ENCODE results near the gene CDC42EP1. TPM values are rescaled to one million over a fixed set of nuclear protein-coding genes. Genes with fewer than 3 reads are reported as not detected.

The CDC42EP1 gene
- total and polyA plus RNA-seq, 8 donors: 30.8 to 84.3 (median 49.8) TPM

DNA sequence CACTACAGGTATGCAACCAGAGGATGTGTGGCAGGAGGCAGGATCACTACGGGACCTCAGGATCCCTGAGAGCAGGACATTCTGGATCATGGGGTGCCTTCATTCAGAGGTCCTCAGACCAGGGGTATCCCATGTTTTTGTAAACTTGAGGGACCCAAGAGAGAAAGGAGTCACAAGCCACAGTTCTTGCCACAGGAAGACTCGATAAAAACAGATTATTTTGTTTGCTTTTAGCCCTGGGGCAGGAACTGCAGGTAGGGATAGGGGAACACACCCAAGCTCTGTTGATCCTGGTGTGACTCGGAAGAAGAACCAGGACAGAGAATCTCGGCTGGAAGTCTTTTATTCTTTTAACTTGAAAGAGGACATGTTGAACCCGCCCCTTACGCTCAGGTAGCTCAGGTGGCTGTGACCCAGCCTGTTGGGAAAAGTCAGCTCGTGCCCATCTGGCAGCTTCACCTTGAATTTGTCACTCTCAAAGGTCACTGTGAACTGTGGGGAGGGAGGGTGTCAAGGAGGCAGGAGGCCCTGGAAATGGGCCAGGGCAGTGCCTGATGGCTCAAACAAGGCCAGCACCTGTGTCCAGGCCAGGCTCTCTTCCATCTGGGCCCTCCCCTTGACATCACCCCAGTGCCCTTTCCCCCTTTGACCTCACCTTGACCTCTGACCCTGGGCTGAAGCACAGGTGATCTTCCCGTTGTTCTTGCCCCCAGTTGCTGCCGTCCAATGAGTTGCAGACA, 9.8 kb downstream of the CDC42EP1 start:
- H3K4me3 ChIP-seq: no peak overlapping the region
- peak overlapping the region; percentile 37 to 65 for H3K27ac ChIP-seq
- H3K36me3 ChIP-seq: peaks cover 0 to 32% of the 10 kb centered on the region in 2 donors
- peaks cover 0 to 11% of the 10 kb centered on the region in 2 donors for H3K27me3 ChIP-seq
- H3K9me3 ChIP-seq: no peaks in the 10 kb centered on the region
- DNase-seq (no peak), ATAC-seq (peak; percentile 13)
- intact Hi-C loops (cut with DNase I): no loop called here
- TF ChIP-seq, protein P1, sequence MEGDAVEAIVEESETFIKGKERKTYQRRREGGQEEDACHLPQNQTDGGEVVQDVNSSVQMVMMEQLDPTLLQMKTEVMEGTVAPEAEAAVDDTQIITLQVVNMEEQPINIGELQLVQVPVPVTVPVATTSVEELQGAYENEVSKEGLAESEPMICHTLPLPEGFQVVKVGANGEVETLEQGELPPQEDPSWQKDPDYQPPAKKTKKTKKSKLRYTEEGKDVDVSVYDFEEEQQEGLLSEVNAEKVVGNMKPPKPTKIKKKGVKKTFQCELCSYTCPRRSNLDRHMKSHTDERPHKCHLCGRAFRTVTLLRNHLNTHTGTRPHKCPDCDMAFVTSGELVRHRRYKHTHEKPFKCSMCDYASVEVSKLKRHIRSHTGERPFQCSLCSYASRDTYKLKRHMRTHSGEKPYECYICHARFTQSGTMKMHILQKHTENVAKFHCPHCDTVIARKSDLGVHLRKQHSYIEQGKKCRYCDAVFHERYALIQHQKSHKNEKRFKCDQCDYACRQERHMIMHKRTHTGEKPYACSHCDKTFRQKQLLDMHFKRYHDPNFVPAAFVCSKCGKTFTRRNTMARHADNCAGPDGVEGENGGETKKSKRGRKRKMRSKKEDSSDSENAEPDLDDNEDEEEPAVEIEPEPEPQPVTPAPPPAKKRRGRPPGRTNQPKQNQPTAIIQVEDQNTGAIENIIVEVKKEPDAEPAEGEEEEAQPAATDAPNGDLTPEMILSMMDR (IDR thresholded peaks at IDR 0.05): no peak
- H3K4me1 ChIP-seq: peaks cover 31 to 52% of the 10 kb centered on the region in 2 donors

DNA sequence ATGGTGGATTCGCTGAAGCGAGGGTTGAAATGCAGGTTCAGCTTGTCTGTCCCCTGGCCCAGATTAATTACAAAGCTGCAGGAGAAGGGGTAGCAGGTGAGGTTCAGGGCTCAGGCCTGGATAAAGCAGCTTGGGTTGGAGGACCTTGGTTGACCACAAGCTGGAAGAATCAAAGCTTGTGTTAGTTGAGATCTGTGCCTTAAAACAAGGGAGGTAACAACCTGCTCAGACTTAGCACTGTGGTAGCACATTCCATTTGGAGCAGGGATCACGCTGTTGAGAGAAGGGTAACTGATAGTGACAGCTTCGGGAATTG, 10.3 kb downstream of the CDC42EP1 start:
- ATAC-seq (no peak), DNase-seq (no peak)
- peaks cover 30 to 49% of the 10 kb centered on the region in 2 donors for H3K4me1 ChIP-seq
- peak overlapping the region in 1 of 2 donors; percentile 65 for H3K27ac ChIP-seq
- peaks cover 0 to 10% of the 10 kb centered on the region in 2 donors for H3K27me3 ChIP-seq
- peaks cover 0 to 32% of the 10 kb centered on the region in 2 donors for H3K36me3 ChIP-seq
- H3K4me3 ChIP-seq: no peak overlapping the region
- no peaks in the 10 kb centered on the region for H3K9me3 ChIP-seq
- TF ChIP-seq, protein P1 (IDR thresholded peaks at IDR 0.05): no peak
- intact Hi-C loops (cut with DNase I): no loop called here

DNA sequence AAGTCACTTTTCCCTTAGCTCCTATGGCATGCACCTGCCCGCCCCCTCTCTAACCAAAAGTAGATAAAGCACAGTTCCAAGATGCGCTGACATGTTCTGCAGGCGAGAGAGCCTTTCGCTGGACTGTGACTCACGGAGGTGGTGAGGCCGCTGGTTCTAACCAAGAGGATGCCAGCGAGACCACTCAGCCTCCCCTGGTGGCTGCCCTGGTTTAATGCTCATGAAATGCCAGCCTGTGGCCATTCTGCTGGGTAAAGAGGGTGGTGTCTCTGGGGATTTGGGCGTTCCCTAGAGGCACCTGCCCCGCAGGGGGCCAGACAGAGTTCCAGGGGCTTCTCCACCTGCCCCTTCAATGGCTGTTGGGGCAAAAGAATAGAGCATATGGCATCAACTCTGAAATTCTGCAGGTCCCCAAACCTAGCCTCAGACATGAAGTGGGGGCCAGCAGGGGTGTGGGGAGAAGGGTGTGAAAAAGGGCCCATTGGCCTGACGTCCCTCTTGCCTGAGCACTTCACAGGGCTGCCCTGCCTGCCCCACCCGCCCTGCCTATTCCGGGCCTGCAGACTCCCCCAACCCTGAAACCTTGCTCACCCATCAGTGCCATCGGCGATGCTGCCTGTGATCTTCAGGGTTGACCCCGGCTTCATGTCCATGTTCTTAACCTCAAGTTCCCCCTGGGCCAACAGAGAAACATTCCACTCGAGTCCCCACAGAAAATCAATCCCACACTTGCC, 11.1 kb downstream of the CDC42EP1 start:
- intact Hi-C loops (cut with DNase I): no loop called here
- Histone ChIP-seq H3K36me3 (peaks cover 0 to 24% of the 10 kb centered on the region in 2 donors), H3K9me3 (no peaks in the 10 kb centered on the region)

DNA sequence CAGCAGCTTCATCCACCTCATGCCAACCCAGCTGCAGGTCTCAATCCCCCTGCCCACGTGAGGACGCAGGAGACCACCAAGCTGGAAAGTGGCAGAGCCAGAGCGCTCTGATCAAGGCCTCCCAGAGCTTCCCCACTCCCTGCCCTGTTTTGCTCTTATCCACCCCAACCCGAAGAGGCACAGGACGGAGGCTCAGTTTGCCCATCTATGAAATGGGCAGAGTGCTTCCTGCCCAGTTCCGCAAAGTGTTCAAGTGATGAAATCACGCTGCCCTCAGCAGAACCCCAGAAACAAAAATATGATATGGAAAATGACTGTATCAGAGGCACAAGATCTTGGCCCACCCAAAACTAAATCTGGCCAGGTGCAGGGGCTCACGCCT, 11.7 kb downstream of the CDC42EP1 start:
- ATAC-seq (no peak), DNase-seq (no peak)
- H3K27me3 ChIP-seq: no peaks in the 10 kb centered on the region
- H3K4me1 ChIP-seq: peaks cover 17 to 35% of the 10 kb centered on the region in 2 donors
- intact Hi-C loops (cut with DNase I): no loop called here
- no peak overlapping the region for H3K27ac ChIP-seq
- peaks cover 0 to 18% of the 10 kb centered on the region in 2 donors for H3K36me3 ChIP-seq
- TF ChIP-seq, protein P1 (IDR thresholded peaks at IDR 0.05): no peak
- H3K4me3 ChIP-seq: no peak overlapping the region
- H3K9me3 ChIP-seq: no peaks in the 10 kb centered on the region

More for the DNA sequence above, 11.1 kb downstream of the CDC42EP1 start:
- H3K27me3 ChIP-seq: peaks cover 0 to 1% of the 10 kb centered on the region in 2 donors
- ATAC-seq: no peak
- DNase-seq: no peak
- H3K4me1 ChIP-seq: peaks cover 22 to 40% of the 10 kb centered on the region in 2 donors
- no peak overlapping the region for H3K27ac ChIP-seq
- TF ChIP-seq, protein P1 (IDR thresholded peaks at IDR 0.05): no peak
- no peak overlapping the region for H3K4me3 ChIP-seq

DNA sequence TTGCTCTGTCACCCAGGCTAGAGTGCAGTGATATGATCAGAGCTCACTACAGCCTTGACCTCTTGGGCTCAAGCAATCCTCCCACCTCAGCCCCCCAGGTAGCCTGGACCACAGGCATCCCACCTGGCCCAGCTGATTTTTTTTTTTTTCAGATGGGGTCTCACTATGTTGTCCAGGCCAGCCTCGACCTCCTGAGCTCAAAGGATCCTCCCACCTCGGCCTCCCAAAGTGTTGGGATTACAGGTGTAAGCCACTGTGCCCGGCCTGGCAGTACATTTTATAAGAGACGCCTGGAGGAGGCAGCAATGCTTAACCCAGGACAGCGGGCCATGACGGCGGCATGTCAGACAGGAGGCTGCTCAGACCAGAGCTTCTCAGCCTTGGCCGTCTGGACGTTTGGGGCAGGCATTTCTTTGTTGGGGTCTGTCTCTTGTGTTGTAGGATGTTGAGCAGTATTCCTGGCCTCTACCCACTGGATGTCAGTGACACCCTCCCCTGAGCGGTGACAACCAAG, 15.3 kb downstream of the CDC42EP1 start:
- Histone ChIP-seq H3K4me3 (no peak overlapping the region), H3K4me1 (peaks cover 0 to 10% of the 10 kb centered on the region in 2 donors), H3K9me3 (no peaks in the 10 kb centered on the region), H3K36me3 (no peaks in the 10 kb centered on the region), H3K27ac (no peak overlapping the region), H3K27me3 (no peaks in the 10 kb centered on the region)
- intact Hi-C loops (cut with DNase I): no loop called here
- TF ChIP-seq, protein P1 (IDR thresholded peaks at IDR 0.05): no peak
- ATAC-seq: no peak
- no peak for DNase-seq

Measured in left lung (tissue), 10 donors.